Stimulated activated naive CD4-positive, alpha-beta T cell (primary cell): Measurements from ENCODE around the gene ANKRD13A.
A peak's percentile ranks its signal among the peaks of the same experiment; 100 is the strongest.
"Not testable (repeated sequence)": the region's sequence is repeated elsewhere in the genome, so short reads cannot be mapped to it uniquely, and the experiment has no call there.

Experiments
- DNase-seq, 6 experiments: peaks; one replicate each; lab custom pipeline; 2025; lab: John Stamatoyannopoulos, UW

ANKRD13A gene

GRCh38 chr12:110079477-110080400, 80.5 kb downstream of the ANKRD13A start:
- peak; percentile 25 to 81 (median 69) for DNase-seq

- no peak for DNase-seq
These were observed 81.2 kb downstream of the ANKRD13A start for GRCh38 chr12:110080410-110080809.

- DNase-seq: no peak
These were observed 85.2 kb downstream of the ANKRD13A start for GRCh38 chr12:110084314-110085015.

- DNase-seq: not testable (repeated sequence)
These were observed 89.0 kb downstream of the ANKRD13A start for GRCh38 chr12:110088216-110088615.

- no peak for DNase-seq
These were observed 89.7 kb downstream of the ANKRD13A start for GRCh38 chr12:110088936-110089335.
